ENCODE data around the gene GALM. TPM values are rescaled to one million over a fixed set of nuclear protein-coding genes. Genes with fewer than 3 reads are reported as not detected.

GALM gene
- total RNA-seq, 6 experiments from 2014 or later = 6.5 to 10.1 (median 9.1) TPM

DNA sequence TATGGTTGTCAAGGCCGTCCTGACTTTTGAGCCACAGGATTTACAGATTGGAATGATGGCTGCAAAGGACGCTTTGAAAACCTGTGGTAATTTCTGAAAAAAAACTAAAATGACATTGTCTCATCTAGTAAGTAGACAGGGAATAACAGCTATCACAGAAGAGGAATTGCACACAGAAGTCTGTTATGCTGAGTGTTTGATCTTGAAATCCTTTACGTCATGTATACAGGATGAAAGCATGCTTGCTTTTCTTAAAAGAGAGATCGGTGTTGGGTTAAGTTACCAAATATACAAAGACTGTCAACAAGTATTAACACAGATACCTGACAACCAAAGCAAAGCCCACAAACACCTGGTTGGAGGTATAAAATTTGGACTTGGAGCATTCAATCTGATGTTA lies 97.8 kb downstream of the GALM start:
- no peak overlapping the region for H3K4me3 Mint-ChIP-seq
- H3K27me3 Mint-ChIP-seq (ENCODE audit: insufficient read depth) = no peaks in the 10 kb centered on the region
- no peak for DNase-seq
- no peaks in the 10 kb centered on the region for H3K9me3 Mint-ChIP-seq
- TF ChIP-seq, protein P1, sequence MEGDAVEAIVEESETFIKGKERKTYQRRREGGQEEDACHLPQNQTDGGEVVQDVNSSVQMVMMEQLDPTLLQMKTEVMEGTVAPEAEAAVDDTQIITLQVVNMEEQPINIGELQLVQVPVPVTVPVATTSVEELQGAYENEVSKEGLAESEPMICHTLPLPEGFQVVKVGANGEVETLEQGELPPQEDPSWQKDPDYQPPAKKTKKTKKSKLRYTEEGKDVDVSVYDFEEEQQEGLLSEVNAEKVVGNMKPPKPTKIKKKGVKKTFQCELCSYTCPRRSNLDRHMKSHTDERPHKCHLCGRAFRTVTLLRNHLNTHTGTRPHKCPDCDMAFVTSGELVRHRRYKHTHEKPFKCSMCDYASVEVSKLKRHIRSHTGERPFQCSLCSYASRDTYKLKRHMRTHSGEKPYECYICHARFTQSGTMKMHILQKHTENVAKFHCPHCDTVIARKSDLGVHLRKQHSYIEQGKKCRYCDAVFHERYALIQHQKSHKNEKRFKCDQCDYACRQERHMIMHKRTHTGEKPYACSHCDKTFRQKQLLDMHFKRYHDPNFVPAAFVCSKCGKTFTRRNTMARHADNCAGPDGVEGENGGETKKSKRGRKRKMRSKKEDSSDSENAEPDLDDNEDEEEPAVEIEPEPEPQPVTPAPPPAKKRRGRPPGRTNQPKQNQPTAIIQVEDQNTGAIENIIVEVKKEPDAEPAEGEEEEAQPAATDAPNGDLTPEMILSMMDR (IDR thresholded peaks at IDR 0.05) = no peak
- H3K27ac Mint-ChIP-seq = no peak overlapping the region
- H3K4me1 Mint-ChIP-seq (ENCODE audit: low read depth) = peaks cover 30% of the 10 kb centered on the region
- no peaks in the 10 kb centered on the region for H3K36me3 Mint-ChIP-seq (ENCODE audit: low read depth)

DNA sequence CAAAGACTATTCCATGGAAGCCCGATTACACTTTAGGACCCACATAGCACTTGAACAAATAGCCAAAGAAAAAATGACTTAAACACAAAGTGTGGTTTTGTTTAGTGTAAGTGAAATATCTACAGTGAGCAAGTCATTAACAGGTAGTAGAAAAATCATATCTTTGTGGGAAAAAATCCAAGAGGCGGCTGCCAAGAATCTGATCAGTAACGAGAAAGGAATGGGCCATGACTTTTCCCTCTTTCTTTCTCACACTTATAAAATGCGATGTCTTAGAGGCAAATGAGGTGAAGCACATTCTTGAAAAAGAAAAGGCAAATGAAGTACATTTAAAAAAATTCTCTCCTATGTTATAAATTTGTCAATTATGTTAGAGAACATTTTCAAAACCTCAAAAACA lies 99.2 kb downstream of the GALM start:
- H3K4me1 Mint-ChIP-seq (ENCODE audit: low read depth) = peaks cover 30% of the 10 kb centered on the region
- peak overlapping the region; percentile 74 for H3K27ac Mint-ChIP-seq
- DNase-seq = peak; percentile 72
- no peaks in the 10 kb centered on the region for H3K27me3 Mint-ChIP-seq (ENCODE audit: insufficient read depth)
- H3K4me3 Mint-ChIP-seq = peak overlapping the region; percentile 61
- no peaks in the 10 kb centered on the region for H3K36me3 Mint-ChIP-seq (ENCODE audit: low read depth)
- TF ChIP-seq, protein P1 (IDR thresholded peaks at IDR 0.05) = no peak
- H3K9me3 Mint-ChIP-seq = no peaks in the 10 kb centered on the region

DNA sequence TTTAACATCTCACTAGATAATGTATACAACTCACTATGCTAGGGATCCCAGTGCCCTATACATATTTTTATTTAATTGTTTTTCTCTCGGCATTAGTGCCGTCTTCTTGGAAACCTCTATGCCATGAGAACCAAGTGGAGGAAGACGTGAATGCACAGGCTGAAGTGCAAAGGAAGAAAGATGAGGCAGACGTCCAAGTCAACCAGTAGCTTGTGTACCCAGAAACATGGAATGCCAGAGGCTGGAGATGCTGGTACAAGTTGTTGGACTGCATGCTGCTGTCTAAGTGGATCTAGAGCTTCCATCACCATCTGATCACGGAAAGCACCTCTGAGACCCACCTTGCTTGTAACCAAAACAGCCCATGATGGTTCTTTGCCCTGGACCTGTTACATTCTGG lies 99.6 kb downstream of the GALM start:
- H3K27me3 Mint-ChIP-seq (ENCODE audit: insufficient read depth) = no peaks in the 10 kb centered on the region
- peaks cover 30% of the 10 kb centered on the region for H3K4me1 Mint-ChIP-seq (ENCODE audit: low read depth)
- no peaks in the 10 kb centered on the region for H3K9me3 Mint-ChIP-seq
- TF ChIP-seq, protein P1 (IDR thresholded peaks at IDR 0.05) = no peak
- peak; percentile 16 for DNase-seq
- peak overlapping the region; percentile 61 for H3K4me3 Mint-ChIP-seq
- no peaks in the 10 kb centered on the region for H3K36me3 Mint-ChIP-seq (ENCODE audit: low read depth)
- peak overlapping the region; percentile 74 for H3K27ac Mint-ChIP-seq

DNA sequence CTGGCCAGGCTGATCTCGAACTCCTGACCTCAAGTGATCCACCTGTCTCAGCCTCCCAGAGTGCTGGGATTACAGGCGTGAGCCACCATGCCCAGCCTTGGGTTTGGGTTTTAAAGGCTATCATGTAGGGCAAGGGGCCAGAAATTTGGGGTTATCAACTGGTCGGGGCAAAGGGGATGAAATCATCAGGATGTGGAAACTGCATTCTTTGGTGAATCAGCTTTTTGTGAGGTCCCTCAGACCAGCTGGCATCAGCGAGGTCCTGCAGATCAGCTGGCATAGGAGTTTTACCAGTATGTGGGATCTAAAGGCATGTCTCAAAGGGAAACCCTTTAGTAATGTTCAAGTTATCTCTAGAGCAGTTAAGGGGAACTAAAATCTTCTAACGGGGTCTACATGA lies 105.7 kb downstream of the GALM start:
- TF ChIP-seq, protein P1 (IDR thresholded peaks at IDR 0.05) = no peak
- Mint-ChIP-seq H3K27ac (peak overlapping the region; percentile 70), H3K27me3 (ENCODE audit: insufficient read depth) (no peaks in the 10 kb centered on the region; the same call in 1 of the 2 replicates), H3K4me3 (no peak overlapping the region; the same call in 1 of the 2 replicates), H3K9me3 (no peaks in the 10 kb centered on the region), H3K36me3 (ENCODE audit: low read depth) (no peaks in the 10 kb centered on the region), H3K4me1 (ENCODE audit: low read depth) (peaks cover 28% of the 10 kb centered on the region)
- peak; percentile 53 for DNase-seq

DNA sequence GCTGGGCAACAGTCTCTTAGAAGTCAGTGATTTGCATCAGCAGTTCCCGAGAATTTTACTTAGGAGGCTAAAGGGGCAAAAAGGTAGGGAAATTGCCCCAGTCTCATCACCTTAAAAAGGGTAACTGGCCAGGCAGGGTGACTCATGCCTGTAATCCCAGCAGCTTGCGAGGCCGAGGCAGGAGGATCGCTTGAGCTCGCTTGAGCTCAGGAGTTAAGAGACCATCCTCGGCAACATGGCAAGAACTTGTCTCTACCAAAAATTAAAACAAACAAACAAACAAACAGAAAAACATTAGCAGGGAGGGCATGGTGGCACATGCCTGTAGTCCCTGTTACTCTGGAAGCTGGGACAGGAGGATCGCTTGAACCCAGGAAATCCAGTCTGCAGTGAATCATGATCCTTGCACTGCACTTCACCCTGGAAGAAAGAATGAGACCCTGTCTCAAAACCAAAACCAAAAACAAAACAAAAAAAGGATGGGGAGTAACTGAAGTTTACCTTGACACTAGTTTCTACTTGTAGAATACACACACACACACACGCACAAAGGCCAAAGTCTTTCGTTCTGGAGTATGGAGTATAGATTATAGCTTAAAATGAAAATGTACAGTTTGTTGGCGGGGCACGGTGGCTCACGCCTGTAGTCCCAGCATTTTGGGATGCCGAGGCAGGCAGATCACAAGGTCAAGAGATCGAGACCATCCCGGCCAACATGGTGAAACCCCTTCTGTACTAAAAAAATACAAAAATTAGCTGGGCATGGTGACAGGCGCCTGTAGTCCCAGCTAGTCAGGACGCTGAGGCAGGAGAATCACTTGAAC lies 109.4 kb downstream of the GALM start:
- H3K27me3 Mint-ChIP-seq (ENCODE audit: insufficient read depth) = no peaks in the 10 kb centered on the region; the same call in 1 of the 2 replicates
- H3K9me3 Mint-ChIP-seq = no peaks in the 10 kb centered on the region
- no peak overlapping the region for H3K4me3 Mint-ChIP-seq
- H3K4me1 Mint-ChIP-seq (ENCODE audit: low read depth) = peaks cover 34% of the 10 kb centered on the region
- H3K27ac Mint-ChIP-seq = no peak overlapping the region
- H3K36me3 Mint-ChIP-seq (ENCODE audit: low read depth) = no peaks in the 10 kb centered on the region
- TF ChIP-seq, protein P1 (IDR thresholded peaks at IDR 0.05) = no peak
- DNase-seq = no peak

Measured in HFFc6 (cell line).